Liver (tissue), 9 donors: ENCODE measurements around the gene ALDH3A1. TPM values are rescaled to one million over a fixed set of nuclear protein-coding genes. Genes with fewer than 3 reads are reported as not detected.

Experiments
- DNase-seq: peaks from one replicate; pipeline ENCODE4 v3.0.0-alpha.2; 2017; ENCODE audit warnings: low spot score
- H3K27ac ChIP-seq, 2 donors: one replicate each; pipeline ENCODE4 v1.7.0; 2013; ENCODE audit warnings: inconsistent platforms in 2 of 2, low read length in 2 of 2, control low read depth in 1 of 2, low read depth in 1 of 2, mild to moderate bottlenecking in 1 of 2
- H3K27me3 ChIP-seq, 4 donors: one replicate each; pipeline versions ENCODE4 v1.6.1 to v1.7.0; 2013; ENCODE audit warnings: low read length in 3 of 4, inconsistent platforms in 1 of 4, mild to moderate bottlenecking in 1 of 4, moderate library complexity in 1 of 4; ENCODE audit not compliant: control insufficient read depth in 4 of 4, insufficient read depth in 4 of 4
- H3K36me3 ChIP-seq, 4 donors: one replicate each; pipeline versions ENCODE4 v1.6.1 to v1.7.0; 2013; ENCODE audit warnings: low read length in 3 of 4, mild to moderate bottlenecking in 3 of 4, low read depth in 1 of 4, moderate library complexity in 1 of 4; ENCODE audit not compliant: control insufficient read depth in 4 of 4, insufficient read depth in 3 of 4
- H3K4me1 ChIP-seq, 4 donors: one replicate each; pipeline versions ENCODE4 v1.6.1 to v1.7.0; 2013; ENCODE audit warnings: low read length in 3 of 4, mild to moderate bottlenecking in 3 of 4, moderate library complexity in 1 of 4; ENCODE audit not compliant: control insufficient read depth in 4 of 4, insufficient read depth in 4 of 4
- H3K4me3 ChIP-seq, 3 donors: one replicate each; pipeline versions ENCODE4 v1.6.1 to v1.7.0; 2013; ENCODE audit warnings: low read length in 3 of 3, control low read depth in 1 of 3, low read depth in 1 of 3, mild to moderate bottlenecking in 1 of 3
- H3K9ac ChIP-seq, 2 donors: one replicate each; pipeline ENCODE4 v1.7.0; 2013; ENCODE audit warnings: low read length in 2 of 2, mild to moderate bottlenecking in 2 of 2, moderate library complexity in 2 of 2, control low read depth in 1 of 2, low read depth in 1 of 2
- H3K9me3 ChIP-seq, 4 donors: one replicate each; pipeline versions ENCODE4 v1.6.1 to v1.7.0; 2013; ENCODE audit warnings: low read length in 3 of 4; ENCODE audit not compliant: control insufficient read depth in 4 of 4
- EGR1 ChIP-seq, 2 donors: IDR thresholded peaks; 2 replicates each; pipeline ENCODE4 v1.6.1; 2016 to 2018; ENCODE audit warnings: antibody characterized with exemption in 2 of 2, low read depth in 2 of 2
- FOXA1 ChIP-seq: IDR thresholded peaks from 2 replicates; pipeline ENCODE4 v1.6.1; 2016; ENCODE audit warnings: antibody characterized with exemption
- GABPA ChIP-seq, 2 donors: IDR thresholded peaks in 1 of 2; conservative IDR thresholded peaks in 1 of 2; 2 replicates each; pipeline ENCODE4 v1.6.1; 2016; ENCODE audit warnings: antibody characterized with exemption in 2 of 2, mild to moderate bottlenecking in 1 of 2, moderate library complexity in 1 of 2
- HNF4A ChIP-seq, 2 donors: conservative IDR thresholded peaks; 2 replicates each; pipeline ENCODE4 v1.6.1; 2016; ENCODE audit warnings: antibody characterized with exemption in 2 of 2, mild to moderate bottlenecking in 2 of 2
- HNF4G ChIP-seq: IDR thresholded peaks from 2 replicates; pipeline ENCODE4 v1.6.1; 2016; ENCODE audit warnings: antibody characterized with exemption
- JUND ChIP-seq, 2 donors: IDR thresholded peaks; 2 replicates each; pipeline ENCODE4 v1.6.1; 2016; ENCODE audit warnings: antibody characterized with exemption in 2 of 2
- NR2F2 ChIP-seq: IDR thresholded peaks from 2 replicates; pipeline ENCODE4 v1.6.1; 2016; ENCODE audit warnings: antibody characterized with exemption
- RAD21 ChIP-seq, 2 donors: IDR thresholded peaks; 2 replicates each; pipeline ENCODE4 v1.6.1; 2016; ENCODE audit warnings: antibody characterized with exemption in 2 of 2, mild to moderate bottlenecking in 2 of 2
- SP1 ChIP-seq: IDR thresholded peaks from 2 replicates; pipeline ENCODE4 v1.6.1; 2018; ENCODE audit warnings: antibody characterized with exemption, mild to moderate bottlenecking
- TAF1 ChIP-seq: conservative IDR thresholded peaks from 2 replicates; pipeline ENCODE4 v1.6.1; 2016; ENCODE audit warnings: antibody characterized with exemption, mild to moderate bottlenecking
- WGBS: extraction: QIAGEN DNeasy Blood & Tissue Kit; methylation state at CpG from one replicate; pipeline ENCODE4 v1.1.7; 2013; 5-methylcytosine and 5-hydroxymethylcytosine counted together
- polyA plus RNA-seq, 2 donors: library from polyadenylated mRNA; stranded (reverse) in 1 of 2; unstranded in 1 of 2; fragments of 200-250 nt in 1 of 2; fragments of >200 nt in 1 of 2; fragmentation: Nextera tagmentation in 1 of 2; extraction: Ambion mirVana in 1 of 2; gene quantifications; one replicate each; pipeline versions ENCODE4 v1.2.1 to v1.2.3, GENCODE V29; 2013 to 2015
- total RNA-seq, 2 donors: library from RNA; depleted of rRNA; stranded (reverse); fragments of >200 nt; gene quantifications; one replicate each; pipeline ENCODE4 v1.2.3, GENCODE V29; 2014
- TF ChIP-seq, protein P1 (sequence below): fragments of 150-350 bp; IDR thresholded peaks from 2 replicates; pipeline ENCODE4 v1.5.1; 2017; ENCODE audit warnings: improper control_type of control experiment, low read depth, low read length; ENCODE audit not compliant: missing input control
- TF ChIP-seq, protein P2 (sequence below): IDR thresholded peaks from 2 replicates; pipeline ENCODE4 v1.6.1; 2016; ENCODE audit warnings: antibody characterized with exemption
- TF ChIP-seq, protein P3 (sequence below): IDR thresholded peaks from 2 replicates; pipeline ENCODE4 v1.6.1; 2016; ENCODE audit warnings: antibody characterized with exemption, mild to moderate bottlenecking
- TF ChIP-seq, protein P4 (sequence below): IDR thresholded peaks from 2 replicates; pipeline ENCODE4 v1.6.1; 2016; ENCODE audit warnings: antibody characterized with exemption
- TF ChIP-seq, protein P5 (sequence below): IDR thresholded peaks from 2 replicates; pipeline ENCODE4 v1.6.1; 2016; ENCODE audit warnings: antibody characterized with exemption
- donor health status: healthy.
- donor health status: healthy.
- donor health status: healthy.
- donor health status: healthy.
- donor health status: healthy.

ALDH3A1 gene
- total and polyA plus RNA-seq, 4 donors: 0.09 to 3.2 (median 0.22) TPM

DNA sequence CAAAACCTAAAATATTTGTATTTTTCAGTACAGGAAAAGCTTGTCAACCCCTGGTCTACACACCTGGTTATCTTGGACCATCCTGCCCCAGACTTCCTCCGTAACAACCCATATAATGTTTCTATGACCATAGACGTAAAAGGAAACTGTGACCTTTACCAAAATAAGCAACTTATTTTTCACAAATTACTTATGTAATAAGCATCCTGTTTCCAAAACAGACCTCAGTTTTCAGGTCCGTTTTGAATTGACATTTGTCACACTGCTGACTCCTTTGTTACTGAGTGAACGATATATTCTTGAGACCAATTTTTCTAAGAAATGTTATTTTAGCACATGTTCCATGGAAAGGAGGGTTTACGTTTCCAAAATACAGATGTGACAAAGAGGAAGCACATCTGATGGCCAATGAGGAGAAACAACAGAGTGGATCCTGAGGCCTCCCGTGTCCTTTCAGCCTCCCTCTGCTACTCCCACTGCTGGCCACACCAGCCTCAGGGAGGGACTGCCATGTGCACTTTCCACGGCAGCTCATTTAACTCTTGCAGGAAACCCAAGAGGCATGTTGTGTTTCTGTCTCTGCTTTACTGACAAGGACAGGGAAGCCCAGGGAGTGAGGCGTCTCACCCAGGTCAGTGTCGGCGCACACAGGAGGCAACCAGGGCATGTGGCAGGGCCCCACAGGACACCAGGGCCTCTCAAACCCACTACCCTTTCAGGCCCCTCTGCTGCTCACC is 20.1 kb upstream of the ALDH3A1 start:
- Histone ChIP-seq H3K4me3 (no peak overlapping the region), H3K27ac (no peak overlapping the region), H3K9me3 (no peaks in the 10 kb centered on the region), H3K4me1 (peaks cover 0 to 7% (median 2%) of the 10 kb centered on the region in 4 donors), H3K27me3 (no peaks in the 10 kb centered on the region), H3K36me3 (no peaks in the 10 kb centered on the region), H3K9ac (no peak overlapping the region)
- TF ChIP-seq GABPA (IDR thresholded peaks at IDR 0.05 in 1 of 2, conservative IDR thresholded peaks at IDR 0.05 in 1 of 2): no peak
- no peak for TF ChIP-seq JUND (IDR thresholded peaks at IDR 0.05)
- TF ChIP-seq HNF4G: no peak
- no peak for TF ChIP-seq NR2F2
- TF ChIP-seq, protein P1, sequence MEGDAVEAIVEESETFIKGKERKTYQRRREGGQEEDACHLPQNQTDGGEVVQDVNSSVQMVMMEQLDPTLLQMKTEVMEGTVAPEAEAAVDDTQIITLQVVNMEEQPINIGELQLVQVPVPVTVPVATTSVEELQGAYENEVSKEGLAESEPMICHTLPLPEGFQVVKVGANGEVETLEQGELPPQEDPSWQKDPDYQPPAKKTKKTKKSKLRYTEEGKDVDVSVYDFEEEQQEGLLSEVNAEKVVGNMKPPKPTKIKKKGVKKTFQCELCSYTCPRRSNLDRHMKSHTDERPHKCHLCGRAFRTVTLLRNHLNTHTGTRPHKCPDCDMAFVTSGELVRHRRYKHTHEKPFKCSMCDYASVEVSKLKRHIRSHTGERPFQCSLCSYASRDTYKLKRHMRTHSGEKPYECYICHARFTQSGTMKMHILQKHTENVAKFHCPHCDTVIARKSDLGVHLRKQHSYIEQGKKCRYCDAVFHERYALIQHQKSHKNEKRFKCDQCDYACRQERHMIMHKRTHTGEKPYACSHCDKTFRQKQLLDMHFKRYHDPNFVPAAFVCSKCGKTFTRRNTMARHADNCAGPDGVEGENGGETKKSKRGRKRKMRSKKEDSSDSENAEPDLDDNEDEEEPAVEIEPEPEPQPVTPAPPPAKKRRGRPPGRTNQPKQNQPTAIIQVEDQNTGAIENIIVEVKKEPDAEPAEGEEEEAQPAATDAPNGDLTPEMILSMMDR: no peak
- TF ChIP-seq SP1: no peak
- DNase-seq: no peak
- 71% methylated on average over 10 of the region's 10 CpGs for WGBS

DNA sequence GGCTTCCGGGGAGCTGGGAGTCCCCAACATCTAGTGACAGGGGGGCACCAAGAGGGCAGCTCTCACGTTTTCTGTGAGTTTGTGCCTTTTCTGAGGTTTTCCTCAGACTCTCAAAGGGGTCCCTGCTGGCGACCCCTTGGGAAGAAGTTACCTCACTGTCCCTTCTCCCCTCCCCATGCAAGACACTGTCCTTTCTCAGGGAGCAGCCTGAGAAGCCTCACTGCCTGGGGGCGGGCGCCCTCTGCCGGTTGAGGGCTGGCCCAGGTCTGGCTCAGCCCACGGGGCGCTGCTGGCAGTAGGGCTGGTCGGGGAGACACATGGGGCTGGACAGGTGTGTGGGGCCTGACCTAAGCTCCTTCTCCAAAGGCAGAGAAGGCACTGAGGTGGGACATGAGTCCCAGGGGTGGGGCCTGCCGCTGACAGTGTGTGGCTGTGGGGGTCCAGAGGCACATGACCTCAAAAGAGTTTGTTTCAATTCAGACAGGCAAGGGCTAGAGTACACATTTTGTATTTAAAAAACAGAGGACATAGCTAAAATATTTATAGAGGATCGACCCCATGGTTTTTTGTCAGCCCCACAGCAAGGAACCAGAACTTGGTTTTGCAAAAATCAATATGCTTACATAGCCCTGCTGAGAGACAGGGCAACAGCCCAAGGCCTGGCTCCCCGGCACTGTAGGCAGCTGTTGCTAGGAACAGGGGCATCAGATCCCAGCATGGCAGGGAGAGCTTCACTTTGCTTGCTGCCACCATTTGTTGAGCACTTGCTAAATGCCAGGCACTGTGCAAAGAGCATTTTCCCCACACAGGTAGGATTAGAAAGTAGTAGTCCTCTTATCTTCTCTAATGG is 18.5 kb upstream of the ALDH3A1 start:
- Histone ChIP-seq H3K27me3 (no peaks in the 10 kb centered on the region), H3K27ac (peak overlapping the region in 1 of 2 donors; percentile 29), H3K4me3 (no peak overlapping the region), H3K9me3 (no peaks in the 10 kb centered on the region), H3K36me3 (no peaks in the 10 kb centered on the region), H3K9ac (peak overlapping the region in 1 of 2 donors; percentile 40), H3K4me1 (peaks cover 0 to 7% (median 2%) of the 10 kb centered on the region in 4 donors)
- TF ChIP-seq, protein P2, sequence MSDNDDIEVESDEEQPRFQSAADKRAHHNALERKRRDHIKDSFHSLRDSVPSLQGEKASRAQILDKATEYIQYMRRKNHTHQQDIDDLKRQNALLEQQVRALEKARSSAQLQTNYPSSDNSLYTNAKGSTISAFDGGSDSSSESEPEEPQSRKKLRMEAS: no peak
- TF ChIP-seq, protein P1: peak; percentile 86
- peak; percentile 98 to 99 for TF ChIP-seq RAD21 (IDR thresholded peaks at IDR 0.05)
- 17% methylated on average over 12 of the region's 12 CpGs for WGBS
- peak; percentile 82 for DNase-seq

DNA sequence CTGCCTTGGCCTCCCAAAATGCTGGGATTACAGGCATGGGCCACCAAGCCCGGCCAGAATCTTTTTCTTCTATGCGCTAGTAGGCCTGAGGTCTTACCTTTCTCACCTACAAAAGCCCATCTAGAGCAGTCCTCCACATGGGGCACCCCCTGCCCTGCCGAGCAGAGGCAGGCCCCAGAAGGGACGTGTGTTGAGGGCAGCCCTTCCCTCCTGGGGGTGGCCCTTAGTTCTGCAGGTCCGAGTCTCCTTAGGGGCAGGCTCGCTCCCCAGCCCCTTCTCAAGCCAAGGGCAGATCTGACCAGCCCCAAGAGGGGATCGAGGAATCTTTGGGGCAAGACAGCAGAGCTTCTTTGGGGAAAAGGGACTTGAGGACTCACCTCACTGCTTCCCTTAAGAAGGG is 17.9 kb upstream of the ALDH3A1 start:
- Histone ChIP-seq H3K36me3 (no peaks in the 10 kb centered on the region), H3K9ac (no peak overlapping the region), H3K9me3 (no peaks in the 10 kb centered on the region), H3K27ac (no peak overlapping the region), H3K27me3 (no peaks in the 10 kb centered on the region), H3K4me3 (no peak overlapping the region), H3K4me1 (peaks cover 0 to 7% (median 2%) of the 10 kb centered on the region in 4 donors)
- WGBS: 76% methylated on average over 7 of the region's 7 CpGs
- no peak for DNase-seq
- TF ChIP-seq HNF4G (no peak), SP1 (no peak), EGR1 (IDR thresholded peaks at IDR 0.05; ENCODE audit: low read depth in 2 of 2) (no peak), TAF1 (no peak), FOXA1 (no peak), NR2F2 (no peak), HNF4A (conservative IDR thresholded peaks at IDR 0.05) (no peak)
- TF ChIP-seq, protein P3, sequence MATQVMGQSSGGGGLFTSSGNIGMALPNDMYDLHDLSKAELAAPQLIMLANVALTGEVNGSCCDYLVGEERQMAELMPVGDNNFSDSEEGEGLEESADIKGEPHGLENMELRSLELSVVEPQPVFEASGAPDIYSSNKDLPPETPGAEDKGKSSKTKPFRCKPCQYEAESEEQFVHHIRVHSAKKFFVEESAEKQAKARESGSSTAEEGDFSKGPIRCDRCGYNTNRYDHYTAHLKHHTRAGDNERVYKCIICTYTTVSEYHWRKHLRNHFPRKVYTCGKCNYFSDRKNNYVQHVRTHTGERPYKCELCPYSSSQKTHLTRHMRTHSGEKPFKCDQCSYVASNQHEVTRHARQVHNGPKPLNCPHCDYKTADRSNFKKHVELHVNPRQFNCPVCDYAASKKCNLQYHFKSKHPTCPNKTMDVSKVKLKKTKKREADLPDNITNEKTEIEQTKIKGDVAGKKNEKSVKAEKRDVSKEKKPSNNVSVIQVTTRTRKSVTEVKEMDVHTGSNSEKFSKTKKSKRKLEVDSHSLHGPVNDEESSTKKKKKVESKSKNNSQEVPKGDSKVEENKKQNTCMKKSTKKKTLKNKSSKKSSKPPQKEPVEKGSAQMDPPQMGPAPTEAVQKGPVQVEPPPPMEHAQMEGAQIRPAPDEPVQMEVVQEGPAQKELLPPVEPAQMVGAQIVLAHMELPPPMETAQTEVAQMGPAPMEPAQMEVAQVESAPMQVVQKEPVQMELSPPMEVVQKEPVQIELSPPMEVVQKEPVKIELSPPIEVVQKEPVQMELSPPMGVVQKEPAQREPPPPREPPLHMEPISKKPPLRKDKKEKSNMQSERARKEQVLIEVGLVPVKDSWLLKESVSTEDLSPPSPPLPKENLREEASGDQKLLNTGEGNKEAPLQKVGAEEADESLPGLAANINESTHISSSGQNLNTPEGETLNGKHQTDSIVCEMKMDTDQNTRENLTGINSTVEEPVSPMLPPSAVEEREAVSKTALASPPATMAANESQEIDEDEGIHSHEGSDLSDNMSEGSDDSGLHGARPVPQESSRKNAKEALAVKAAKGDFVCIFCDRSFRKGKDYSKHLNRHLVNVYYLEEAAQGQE: no peak
- TF ChIP-seq, protein P4, sequence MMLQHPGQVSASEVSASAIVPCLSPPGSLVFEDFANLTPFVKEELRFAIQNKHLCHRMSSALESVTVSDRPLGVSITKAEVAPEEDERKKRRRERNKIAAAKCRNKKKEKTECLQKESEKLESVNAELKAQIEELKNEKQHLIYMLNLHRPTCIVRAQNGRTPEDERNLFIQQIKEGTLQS: no peak
- TF ChIP-seq, protein P5, sequence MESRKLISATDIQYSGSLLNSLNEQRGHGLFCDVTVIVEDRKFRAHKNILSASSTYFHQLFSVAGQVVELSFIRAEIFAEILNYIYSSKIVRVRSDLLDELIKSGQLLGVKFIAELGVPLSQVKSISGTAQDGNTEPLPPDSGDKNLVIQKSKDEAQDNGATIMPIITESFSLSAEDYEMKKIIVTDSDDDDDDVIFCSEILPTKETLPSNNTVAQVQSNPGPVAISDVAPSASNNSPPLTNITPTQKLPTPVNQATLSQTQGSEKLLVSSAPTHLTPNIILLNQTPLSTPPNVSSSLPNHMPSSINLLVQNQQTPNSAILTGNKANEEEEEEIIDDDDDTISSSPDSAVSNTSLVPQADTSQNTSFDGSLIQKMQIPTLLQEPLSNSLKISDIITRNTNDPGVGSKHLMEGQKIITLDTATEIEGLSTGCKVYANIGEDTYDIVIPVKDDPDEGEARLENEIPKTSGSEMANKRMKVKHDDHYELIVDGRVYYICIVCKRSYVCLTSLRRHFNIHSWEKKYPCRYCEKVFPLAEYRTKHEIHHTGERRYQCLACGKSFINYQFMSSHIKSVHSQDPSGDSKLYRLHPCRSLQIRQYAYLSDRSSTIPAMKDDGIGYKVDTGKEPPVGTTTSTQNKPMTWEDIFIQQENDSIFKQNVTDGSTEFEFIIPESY: no peak
